ENCODE results near the gene FBXO40.

DNA sequence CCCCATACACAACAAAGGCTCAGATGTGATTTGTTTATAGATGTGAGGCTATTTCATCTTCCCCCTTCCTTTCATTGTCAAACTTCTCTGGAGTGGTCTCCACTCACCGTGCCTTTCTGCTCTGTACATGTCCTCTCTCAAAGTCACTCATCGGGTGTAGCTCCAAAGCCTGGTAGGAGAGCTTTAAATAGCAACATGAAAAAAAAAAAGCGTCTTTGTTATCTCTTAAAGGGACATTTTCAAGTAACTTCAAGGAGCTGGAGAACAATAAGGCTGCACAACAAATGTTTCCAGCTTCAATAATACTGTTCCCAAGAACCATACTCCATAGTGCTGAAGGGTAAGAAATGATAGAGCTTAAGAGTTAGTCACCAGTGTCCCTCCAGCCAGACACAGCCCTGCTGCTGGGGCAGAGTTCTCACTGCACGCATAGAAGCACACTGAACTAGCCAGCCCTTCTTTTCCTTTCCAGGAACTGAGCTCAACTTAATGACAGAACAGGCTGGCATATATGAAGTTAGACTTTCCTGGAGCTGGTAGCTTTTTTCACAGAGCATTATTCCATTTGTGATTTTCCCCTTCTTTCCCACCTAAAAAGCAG, 8.1 kb downstream of the FBXO40 start:
- TF ChIP-seq, protein P1, sequence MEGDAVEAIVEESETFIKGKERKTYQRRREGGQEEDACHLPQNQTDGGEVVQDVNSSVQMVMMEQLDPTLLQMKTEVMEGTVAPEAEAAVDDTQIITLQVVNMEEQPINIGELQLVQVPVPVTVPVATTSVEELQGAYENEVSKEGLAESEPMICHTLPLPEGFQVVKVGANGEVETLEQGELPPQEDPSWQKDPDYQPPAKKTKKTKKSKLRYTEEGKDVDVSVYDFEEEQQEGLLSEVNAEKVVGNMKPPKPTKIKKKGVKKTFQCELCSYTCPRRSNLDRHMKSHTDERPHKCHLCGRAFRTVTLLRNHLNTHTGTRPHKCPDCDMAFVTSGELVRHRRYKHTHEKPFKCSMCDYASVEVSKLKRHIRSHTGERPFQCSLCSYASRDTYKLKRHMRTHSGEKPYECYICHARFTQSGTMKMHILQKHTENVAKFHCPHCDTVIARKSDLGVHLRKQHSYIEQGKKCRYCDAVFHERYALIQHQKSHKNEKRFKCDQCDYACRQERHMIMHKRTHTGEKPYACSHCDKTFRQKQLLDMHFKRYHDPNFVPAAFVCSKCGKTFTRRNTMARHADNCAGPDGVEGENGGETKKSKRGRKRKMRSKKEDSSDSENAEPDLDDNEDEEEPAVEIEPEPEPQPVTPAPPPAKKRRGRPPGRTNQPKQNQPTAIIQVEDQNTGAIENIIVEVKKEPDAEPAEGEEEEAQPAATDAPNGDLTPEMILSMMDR (IDR thresholded peaks at IDR 0.05; ENCODE audit: insufficient read depth, low read depth, low read length): no peak
- TF ChIP-seq EZH2 (IDR thresholded peaks at IDR 0.05; ENCODE audit: insufficient read depth, low read length): no peak

Measured in astrocyte (in vitro differentiated cells and primary cell).